ENCODE results near the gene PRPF8. TPM values are rescaled to one million over a fixed set of nuclear protein-coding genes. Genes with fewer than 3 reads are reported as not detected.

Gene PRPF8
- total RNA-seq, 2 experiments from 2014 or later, result 420 to 428 TPM

DNA sequence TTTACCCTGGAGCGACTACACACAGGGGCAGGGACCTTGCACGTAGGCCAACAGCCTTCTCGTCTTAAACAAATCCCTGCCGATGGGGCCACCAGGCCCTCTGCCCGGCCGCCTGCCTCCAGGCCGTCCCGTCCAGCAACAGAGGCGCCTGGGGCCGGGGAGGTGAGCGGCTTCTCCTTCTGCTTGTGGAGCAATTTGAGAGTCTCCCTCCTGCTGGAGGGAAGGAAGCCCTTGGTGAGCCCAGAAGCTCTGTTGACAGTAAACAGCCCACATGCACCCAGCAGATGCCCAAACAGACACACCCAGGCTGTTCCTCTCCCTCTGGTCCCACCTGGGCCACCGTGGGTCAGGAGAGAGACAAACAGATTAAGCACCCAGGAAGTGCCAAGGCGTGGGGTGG lies 64.2 kb downstream of the PRPF8 start:
- ChIA-PET CTCF (interaction anchor here (1.1 kb wide), 1 partner anchor 10 kb away, joined by 6 read pairs; no protein-coding TSS in a partner anchor), POLR2A (no interaction called here)

DNA sequence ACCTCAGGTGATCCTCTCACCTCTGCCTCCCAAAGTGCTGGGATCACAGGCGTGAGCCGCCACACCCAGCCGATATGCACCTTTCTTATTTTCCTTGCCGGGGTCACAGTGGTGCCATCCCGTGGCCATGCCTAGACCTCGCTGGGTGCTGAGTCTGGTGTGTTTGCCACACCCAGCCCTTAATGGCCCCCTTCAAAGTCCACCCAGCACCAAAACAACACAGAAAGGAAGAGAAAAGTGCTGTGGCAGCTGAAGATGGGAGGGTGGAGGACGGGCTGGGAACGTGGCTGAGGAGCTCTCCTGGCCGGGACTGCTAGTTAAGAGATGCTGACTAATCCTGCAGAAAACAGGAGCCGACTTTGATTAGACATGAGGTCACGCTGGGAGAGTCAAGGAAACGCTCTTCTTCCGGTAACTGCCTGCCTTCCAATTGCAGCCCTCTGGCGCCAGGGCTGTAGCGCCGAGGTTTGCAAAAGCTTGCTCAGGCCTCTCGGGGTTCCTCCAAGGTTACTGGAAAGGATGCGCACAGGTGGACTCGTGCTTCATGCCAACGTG lies 67.0 kb downstream of the PRPF8 start:
- POLR2A ChIA-PET, result no interaction called here
- CTCF ChIA-PET, result no interaction called here

DNA sequence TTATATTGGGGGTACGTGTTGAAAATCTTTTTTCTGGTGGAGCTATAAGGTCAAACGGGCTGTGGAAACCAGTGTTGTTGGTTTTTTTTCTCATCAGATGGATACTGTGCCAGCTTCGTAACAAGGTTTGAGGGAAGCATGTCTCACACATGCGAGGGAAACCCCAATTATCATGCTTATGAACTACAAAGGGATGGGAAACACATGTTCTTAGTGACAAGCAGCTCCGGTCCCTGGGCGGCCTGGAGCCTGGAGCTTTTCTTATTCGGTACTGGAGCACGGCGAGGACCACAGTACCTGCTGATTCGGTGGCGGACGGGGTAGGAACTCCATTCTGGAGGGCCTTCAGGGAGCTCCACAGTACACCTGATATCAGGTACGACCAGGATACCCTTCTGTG lies 68.6 kb downstream of the PRPF8 start:
- ChIA-PET POLR2A (no interaction called here), CTCF (interaction anchor here (0.7 to 2.2 kb wide), 3 partner anchors 14 to 96 kb away, joined by 3 to 7 read pairs (median 5); no protein-coding TSS in a partner anchor)

- CTCF ChIA-PET, result interaction anchor here (0.7 kb wide), 1 partner anchor 23 kb away, joined by 4 read pairs; no protein-coding TSS in a partner anchor
- POLR2A ChIA-PET, result no interaction called here
Observed at GRCh38 chr17:1612400-1612799, 72.3 kb downstream of the PRPF8 start.

- POLR2A ChIA-PET, result no interaction called here
- CTCF ChIA-PET, result interaction anchor here (0.6 kb wide), 1 partner anchor 157 kb away, joined by 3 read pairs; no protein-coding TSS in a partner anchor
Observed at GRCh38 chr17:1611715-1612114, 73.0 kb downstream of the PRPF8 start.

GRCh38 chr17:1608676-1609075 lies 76.0 kb downstream of the PRPF8 start:
- ChIA-PET CTCF (interaction anchor here (2.8 to 2.9 kb wide), 2 partner anchors 21 to 35 kb away, joined by 15 to 21 read pairs; partner anchors contain the start of gene SLC43A2), POLR2A (interaction anchor here (2.4 kb wide), 1 partner anchor 21 kb away, joined by 10 read pairs; no protein-coding TSS in a partner anchor)

GRCh38 chr17:1607971-1608320 lies 76.7 kb downstream of the PRPF8 start:
- ChIA-PET CTCF (interaction anchor here (0.8 to 2.9 kb wide), 5 partner anchors 14 to 44 kb away, joined by 3 to 21 read pairs (median 4); partner anchors contain the start of genes RILP and SLC43A2), POLR2A (interaction anchor here (0.6 to 2.4 kb wide), 4 partner anchors 22 to 157 kb away, joined by 4 to 10 read pairs (median 8); no protein-coding TSS in a partner anchor)

GRCh38 chr17:1606352-1606985 lies 78.2 kb downstream of the PRPF8 start:
- CTCF ChIA-PET, result interaction anchor here (1.4 to 2.9 kb wide), 3 partner anchors 12 to 33 kb away, joined by 3 to 21 read pairs (median 15); partner anchors contain the start of gene SLC43A2
- POLR2A ChIA-PET, result interaction anchor here (0.6 kb wide), 1 partner anchor 140 kb away, joined by 3 read pairs; no protein-coding TSS in a partner anchor

- CTCF ChIA-PET, result no interaction called here
- POLR2A ChIA-PET, result interaction anchor here (0.6 kb wide), 1 partner anchor 139 kb away, joined by 3 read pairs; no protein-coding TSS in a partner anchor
Observed at GRCh38 chr17:1605681-1606351, 78.9 kb downstream of the PRPF8 start.

- ChIA-PET POLR2A (no interaction called here), CTCF (interaction anchor here (1.0 to 2.4 kb wide), 2 partner anchors 24 to 30 kb away, joined by 3 to 8 read pairs; no protein-coding TSS in a partner anchor)
Observed at GRCh38 chr17:1604831-1605528, 79.7 kb downstream of the PRPF8 start.

GRCh38 chr17:1601571-1601970 lies 83.1 kb downstream of the PRPF8 start:
- ChIA-PET POLR2A (no interaction called here), CTCF (no interaction called here)

Other genes starting within 250 kb of the PRPF8 start
- gene CRK, start 228.6 kb downstream of the PRPF8 start, total RNA-seq, result 10 to 100 TPM; 20.6 to 21.3 TPM
- 10 to 100 TPM; 30.4 to 31.4 TPM for gene MYO1C, start 192.2 kb downstream of the PRPF8 start, total RNA-seq
- 10 to 100 TPM; 22.6 to 23.7 TPM for gene INPP5K, start 168.3 kb downstream of the PRPF8 start, total RNA-seq
- gene PITPNA, start 122.1 kb downstream of the PRPF8 start, total RNA-seq, result 10 to 100 TPM; 73.7 to 80.7 TPM
- gene SLC43A2, start 56.0 kb downstream of the PRPF8 start, total RNA-seq, result 1 to 10 TPM; 5.2 to 6.1 TPM
- 1 to 10 TPM; 1.4 to 1.6 TPM for gene SCARF1, start 39.1 kb downstream of the PRPF8 start, total RNA-seq
- 1 to 10 TPM; 3.7 to 4.9 TPM for gene RILP, start 35.0 kb downstream of the PRPF8 start, total RNA-seq
- under 1 TPM; 0.08 to 0.21 TPM for gene TLCD2, start 25.5 kb upstream of the PRPF8 start, total RNA-seq
- 10 to 100 TPM; 21.2 to 22.3 TPM for gene WDR81, start 39.8 kb upstream of the PRPF8 start, total RNA-seq
- under 1 TPM; 0.19 to 0.21 TPM for gene SERPINF2, start 58.0 kb upstream of the PRPF8 start, total RNA-seq
- gene SERPINF1, start 77.2 kb upstream of the PRPF8 start, total RNA-seq, result 1 to 10 TPM; 1.6 to 2.6 TPM
- 10 to 100 TPM; 19.4 to 26.4 TPM for gene SMYD4, start 145.0 kb upstream of the PRPF8 start, total RNA-seq
- 100 to 1,000 TPM; 191 to 195 TPM for gene RPA1, start 145.1 kb upstream of the PRPF8 start, total RNA-seq

Data from activated CD8-positive, alpha-beta memory T cell treated with anti-CD3 and anti-CD28 coated beads for 36 hours (primary cell).